Fibroblast of skin of right quadriceps (primary cell): ENCODE measurements around the gene SCPEP1.

Experiments used
- DNase-seq: peaks from one replicate; pipeline ENCODE4 v3.0.0-alpha.2; 2013

The SCPEP1 gene

GRCh38 chr17:57044976-57045867 lies 67.3 kb downstream of the SCPEP1 start:
- DNase-seq = no peak

- DNase-seq = no peak
These were observed 68.2 kb downstream of the SCPEP1 start for GRCh38 chr17:57045868-57046704.

- DNase-seq = no peak
These were observed 68.8 kb downstream of the SCPEP1 start for GRCh38 chr17:57046749-57047148.

GRCh38 chr17:57048096-57048495 lies 70.2 kb downstream of the SCPEP1 start:
- no peak for DNase-seq

GRCh38 chr17:57050306-57050705 lies 72.4 kb downstream of the SCPEP1 start:
- no peak for DNase-seq

- DNase-seq = no peak
These were observed 74.0 kb downstream of the SCPEP1 start for GRCh38 chr17:57051886-57052361.
